Measurements from ENCODE around the gene CMBL.

The CMBL gene

DNA sequence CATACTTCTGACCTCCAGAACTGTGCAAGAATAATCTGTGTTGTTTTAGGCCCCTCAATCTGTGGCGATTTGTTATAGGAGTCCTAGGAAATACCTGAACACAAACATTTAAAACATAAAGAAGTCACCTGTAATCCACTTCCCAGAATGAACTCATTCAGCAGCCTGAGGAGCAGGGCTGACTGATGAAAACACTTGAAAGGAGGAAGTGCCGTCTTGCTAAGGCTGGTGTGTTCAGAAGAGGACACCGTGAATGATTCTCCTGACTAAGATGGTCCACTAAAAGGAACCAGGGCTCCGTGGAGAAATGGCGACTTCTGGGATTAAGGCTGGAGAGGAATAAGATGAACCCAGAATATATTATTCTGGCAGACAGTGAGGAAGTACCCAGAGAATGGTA lies 27.1 kb upstream of the CMBL start:
- in situ Hi-C loops (cut with HindIII; ENCODE audit: low sequenced_read_pairs), result loop anchor here (10.0 kb wide), 1 partner anchor 770 kb away; no protein-coding TSS in a partner anchor

DNA sequence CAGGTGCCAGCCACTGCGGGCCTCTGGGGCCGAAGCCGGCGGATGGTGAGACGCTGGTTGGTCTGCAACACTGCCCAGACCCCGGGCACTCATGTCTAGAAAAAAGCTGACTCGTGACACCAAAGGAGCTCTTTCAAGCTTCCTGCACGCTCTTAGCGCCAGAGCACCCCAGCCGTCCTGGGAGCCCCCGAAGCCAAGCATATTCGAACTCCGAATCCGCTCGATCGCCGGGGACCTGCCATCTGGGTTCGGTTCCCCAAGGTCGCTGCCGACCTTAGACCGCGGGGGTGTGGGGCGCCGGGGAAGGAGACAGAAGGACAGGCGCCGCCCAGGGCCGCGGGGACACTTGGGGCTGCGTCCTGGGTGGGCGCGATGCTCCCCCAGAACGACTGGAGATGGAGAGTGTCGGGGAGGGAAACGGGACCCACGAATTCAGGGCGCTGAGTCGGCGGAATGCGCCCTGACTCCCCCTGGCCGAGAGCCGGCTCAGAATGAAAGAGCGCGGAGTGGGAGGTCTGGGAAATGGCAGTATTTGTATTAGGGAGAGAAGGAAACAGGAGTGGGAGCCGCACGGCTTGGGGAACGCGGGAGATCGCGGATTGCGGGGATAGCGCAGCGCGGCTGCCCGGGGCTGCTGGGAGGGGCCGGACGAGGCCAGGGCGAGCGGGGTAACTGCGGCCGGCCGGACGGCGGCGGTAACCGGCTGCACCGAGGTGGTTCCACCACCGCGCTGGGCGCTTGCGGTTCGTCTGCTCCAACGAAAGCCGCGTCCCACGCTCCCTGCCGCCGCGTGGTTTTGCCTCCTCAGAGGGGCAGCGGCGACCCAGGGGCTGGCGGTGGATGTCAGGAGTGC lies 25.7 kb upstream of the CMBL start:
- in situ Hi-C loops (cut with HindIII; ENCODE audit: low sequenced_read_pairs), result loop anchor here (10.0 kb wide), 1 partner anchor 769 kb away; no protein-coding TSS in a partner anchor

DNA sequence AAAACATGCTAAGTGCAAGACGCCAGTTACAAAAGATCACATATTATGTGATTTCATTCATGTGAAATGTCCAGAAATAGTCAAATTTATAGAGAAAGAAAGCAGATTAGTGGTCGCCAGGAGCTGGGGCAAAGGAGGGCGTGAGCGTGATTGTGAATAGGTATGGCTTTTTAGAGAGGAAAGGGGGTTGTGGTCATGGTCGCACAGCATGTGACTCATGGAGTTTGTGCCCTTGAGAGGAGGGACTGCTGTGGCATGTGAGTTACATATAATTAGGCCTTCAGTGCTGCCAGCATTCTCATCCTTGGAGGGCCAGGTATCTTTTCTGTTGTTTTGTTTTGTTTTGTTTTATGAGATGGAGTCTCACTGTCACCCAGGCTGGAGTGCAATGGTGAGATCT lies 24.6 kb upstream of the CMBL start:
- in situ Hi-C loops (cut with HindIII; ENCODE audit: low sequenced_read_pairs), result loop anchor here (10.0 kb wide), 1 partner anchor 768 kb away; no protein-coding TSS in a partner anchor

DNA sequence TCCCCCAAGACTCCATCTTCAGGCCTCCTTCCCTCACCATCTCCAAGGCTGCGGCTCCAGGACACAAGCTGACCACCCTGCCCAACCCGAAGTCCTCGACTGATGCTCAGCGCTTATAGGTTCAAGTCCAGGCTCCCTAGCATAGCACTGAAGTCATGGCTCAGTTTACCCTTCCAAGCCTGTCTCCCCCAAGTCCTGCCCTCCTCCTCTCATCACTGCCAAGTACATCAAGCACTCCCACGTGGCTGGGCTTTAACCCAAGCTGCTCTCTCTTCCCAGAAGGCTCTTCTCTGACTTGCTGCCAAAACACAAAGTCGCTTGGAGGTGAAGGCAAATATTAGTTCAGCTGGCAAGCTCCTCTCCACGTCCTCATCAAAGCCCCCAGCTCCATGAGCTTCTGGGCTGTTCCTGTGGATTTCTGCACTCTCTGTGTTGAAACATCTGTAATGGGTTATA lies 23.7 kb upstream of the CMBL start:
- in situ Hi-C loops (cut with HindIII; ENCODE audit: low sequenced_read_pairs), result loop anchor here (10.0 kb wide), 1 partner anchor 767 kb away; no protein-coding TSS in a partner anchor

DNA sequence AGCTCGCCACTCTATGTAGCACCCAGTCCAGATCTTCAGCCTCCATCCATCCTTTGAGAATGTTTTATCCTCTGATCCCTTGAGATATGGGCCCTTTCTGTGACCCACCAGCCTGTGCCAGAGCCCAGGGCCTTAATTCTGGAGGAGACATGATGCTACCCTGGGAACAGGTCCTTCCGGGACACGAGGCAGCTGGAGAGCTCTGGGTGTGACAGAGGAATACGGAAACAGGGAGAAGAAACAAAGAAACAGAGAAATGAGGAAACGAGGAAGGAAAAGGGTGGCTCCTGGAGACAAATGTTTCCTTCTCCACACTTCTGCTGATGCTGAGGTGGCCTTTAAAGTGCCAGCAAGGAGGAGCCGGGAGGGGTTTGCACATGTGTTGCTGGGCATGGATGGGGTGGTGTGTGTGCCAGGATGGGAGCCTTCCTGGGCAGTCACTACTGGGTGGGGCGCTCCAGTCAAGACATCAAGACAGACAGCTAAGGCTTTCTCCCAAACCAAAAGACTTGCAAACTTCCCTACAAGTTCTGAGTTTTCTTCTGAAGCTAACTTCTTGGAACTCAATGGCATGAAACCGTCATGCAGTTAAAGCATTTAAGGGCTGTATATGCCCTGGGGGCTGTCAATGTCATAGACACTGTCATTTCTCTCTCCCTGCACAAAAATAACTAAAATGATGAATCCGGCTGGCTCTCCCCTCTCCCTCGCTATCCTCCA lies 23.0 kb upstream of the CMBL start:
- in situ Hi-C loops (cut with HindIII; ENCODE audit: low sequenced_read_pairs), result loop anchor here (10.0 kb wide), 1 partner anchor 766 kb away; no protein-coding TSS in a partner anchor

DNA sequence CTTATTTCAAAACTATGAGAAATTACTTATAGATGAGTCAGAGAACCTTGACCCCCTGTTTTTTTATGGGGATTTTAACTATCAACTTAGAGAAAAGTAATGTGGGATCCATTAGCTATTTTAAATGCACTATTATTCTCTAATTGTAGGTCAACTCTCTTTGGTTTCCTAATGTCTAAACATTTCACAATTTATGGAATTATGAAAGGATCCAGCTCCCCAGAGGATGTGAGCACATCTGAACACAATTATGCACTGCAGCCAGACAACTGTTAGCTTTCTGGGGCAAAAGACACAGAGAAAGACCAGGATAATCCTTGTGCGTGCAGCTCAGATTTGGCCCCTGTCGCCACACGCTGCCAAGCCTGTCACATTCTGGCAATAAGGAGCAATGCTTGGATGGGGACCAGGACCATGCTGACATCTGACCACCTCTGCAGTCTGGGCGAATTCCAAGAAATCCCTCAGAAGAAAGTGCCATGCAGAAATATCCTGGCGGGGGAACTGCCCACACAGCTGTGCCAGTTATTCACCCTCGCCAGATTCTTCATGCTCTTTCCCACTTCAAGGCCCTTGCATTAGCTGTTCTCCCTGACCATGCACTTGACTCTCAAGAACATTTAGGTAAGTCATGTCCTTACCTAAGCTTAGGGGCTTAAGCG lies 22.2 kb upstream of the CMBL start:
- in situ Hi-C loops (cut with HindIII; ENCODE audit: low sequenced_read_pairs), result loop anchor here (10.0 kb wide), 1 partner anchor 765 kb away; no protein-coding TSS in a partner anchor

DNA sequence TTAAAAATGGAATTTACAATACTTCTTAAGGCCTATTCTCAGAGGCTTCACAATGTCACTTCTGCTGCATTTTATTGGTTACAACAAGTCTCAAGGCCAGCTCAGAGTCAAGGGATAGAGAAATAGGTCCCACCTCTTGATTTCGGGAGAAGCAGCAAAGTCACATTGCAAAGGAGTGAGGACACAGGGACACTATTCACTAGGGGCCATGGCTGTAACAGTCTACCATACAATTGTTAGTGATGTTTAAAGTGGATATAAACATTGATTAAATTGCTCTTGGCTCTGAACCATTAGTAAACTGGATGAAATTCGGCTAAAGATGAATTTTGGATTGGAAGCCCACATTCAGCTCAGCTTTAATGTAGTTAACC lies 21.7 kb upstream of the CMBL start:
- in situ Hi-C loops (cut with HindIII; ENCODE audit: low sequenced_read_pairs), result no loop called here

DNA sequence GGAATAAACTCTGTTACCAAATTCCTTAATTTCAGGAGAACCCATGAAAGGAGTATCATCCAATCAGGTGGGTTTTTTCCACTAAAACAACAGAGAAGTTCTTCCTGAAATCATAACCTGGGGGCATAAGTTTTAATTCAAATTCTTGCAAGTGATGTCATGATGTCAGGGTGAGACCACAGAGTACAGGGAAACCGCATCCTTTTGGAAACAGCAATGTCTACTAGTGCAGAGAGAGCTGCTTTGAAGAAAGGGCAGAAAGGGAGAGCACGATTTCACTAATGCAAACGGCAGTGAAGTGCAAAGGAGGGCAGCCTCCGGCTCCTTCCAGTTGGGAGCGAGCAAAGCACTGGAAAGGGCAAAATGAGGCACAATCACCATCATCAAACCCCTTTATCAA lies 20.6 kb upstream of the CMBL start:
- in situ Hi-C loops (cut with HindIII; ENCODE audit: low sequenced_read_pairs), result no loop called here

DNA sequence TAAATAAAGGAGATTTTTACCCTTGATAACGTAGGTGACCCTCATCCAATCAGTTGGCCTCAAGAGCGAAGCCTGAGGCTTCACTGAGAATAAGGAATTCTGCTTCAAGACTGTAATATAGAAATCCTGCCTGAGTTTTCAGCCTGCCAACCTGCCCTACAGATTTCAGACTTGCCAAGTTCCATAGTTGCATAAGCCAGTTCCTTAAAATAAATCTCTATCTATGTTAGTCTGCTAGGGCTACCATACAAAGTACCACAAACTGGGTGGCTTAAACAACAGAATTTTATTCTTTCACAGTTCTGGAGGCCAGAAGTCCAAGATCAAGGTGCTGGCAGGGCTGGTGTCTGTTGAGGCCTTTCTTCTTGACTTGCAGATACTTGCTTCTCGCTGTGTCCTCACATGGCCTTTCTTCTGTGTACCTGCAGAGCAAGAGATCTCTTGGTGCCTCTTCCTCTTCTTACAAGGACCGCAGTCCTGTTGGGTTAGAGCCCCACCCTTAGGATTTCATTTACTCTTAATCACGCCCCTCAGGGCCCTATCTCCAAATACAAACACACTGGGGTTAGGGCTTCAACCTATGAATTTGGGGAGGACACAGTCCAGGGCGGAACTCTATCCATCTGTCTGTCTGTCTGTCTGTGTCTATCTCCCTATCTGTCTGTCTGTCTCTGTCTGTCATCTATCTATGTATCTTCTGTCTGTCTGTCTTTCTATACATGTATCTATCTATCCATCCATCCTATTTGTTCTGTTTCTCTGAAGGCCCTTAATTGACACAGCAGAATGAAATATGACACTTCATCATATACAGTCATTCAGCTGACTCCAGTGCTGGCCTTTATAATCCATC lies 17.0 kb upstream of the CMBL start:
- in situ Hi-C loops (cut with HindIII; ENCODE audit: low sequenced_read_pairs), result no loop called here

DNA sequence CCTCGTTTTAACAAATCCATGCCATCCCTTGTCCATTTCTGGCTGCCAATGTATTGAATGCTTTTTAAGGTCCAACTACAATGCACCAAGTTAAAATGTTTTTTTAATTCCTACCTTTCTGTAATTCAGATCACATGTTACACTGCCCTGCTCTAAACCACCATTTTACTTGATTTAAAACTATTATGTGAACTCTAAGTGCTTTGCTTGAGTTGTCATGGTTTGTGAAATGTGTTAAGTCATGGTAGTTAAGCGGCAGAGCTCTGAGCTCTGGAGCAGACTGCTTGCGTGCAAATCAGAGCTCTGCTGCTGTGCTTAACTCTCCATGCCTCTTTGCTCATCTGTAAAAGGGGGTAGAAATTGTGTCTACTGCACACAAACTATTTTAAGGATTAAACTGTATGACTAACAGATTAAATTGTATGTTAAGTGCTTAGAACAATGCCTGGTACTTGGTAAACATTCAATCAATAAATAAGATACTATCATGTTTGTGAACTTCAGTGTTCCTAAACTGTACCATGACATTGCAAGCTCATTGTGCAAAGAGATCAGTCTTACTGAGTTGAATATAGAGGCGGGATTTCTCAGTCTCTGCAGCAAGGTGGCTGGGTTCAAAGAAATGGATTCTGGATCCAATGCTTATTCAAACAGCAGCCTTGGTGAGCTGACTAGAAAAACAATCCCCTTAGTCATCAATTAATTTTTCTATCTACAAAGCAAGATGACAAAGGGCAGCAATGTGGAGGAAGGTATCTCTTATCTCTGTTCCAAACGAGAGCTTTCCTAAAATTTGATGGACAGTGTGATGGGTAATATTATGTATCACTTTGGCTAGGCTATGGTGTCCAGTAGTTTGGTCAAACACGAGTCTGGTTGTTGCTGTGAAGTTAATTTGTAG lies 16.1 kb upstream of the CMBL start:
- in situ Hi-C loops (cut with HindIII; ENCODE audit: low sequenced_read_pairs), result no loop called here

DNA sequence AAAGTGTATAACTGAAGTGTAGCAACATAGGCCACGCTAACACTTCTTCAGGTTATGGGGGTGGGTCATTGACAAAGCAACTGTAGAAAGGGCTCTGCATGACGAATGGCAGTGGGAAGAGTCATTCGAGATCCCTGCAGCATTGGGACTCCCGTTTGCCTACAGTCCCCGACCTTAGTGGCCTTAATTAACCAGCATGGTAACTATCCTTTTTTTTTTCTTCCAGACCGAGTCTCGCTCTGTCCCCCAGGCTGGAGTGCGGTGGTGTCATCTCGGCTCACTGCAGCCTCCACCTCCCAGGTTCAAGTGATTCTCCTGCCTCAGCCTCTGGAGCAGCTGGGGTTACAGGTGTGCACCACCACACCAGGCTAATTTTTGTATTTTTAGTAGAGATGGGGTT lies 14.2 kb upstream of the CMBL start:
- in situ Hi-C loops (cut with HindIII; ENCODE audit: low sequenced_read_pairs), result no loop called here

DNA sequence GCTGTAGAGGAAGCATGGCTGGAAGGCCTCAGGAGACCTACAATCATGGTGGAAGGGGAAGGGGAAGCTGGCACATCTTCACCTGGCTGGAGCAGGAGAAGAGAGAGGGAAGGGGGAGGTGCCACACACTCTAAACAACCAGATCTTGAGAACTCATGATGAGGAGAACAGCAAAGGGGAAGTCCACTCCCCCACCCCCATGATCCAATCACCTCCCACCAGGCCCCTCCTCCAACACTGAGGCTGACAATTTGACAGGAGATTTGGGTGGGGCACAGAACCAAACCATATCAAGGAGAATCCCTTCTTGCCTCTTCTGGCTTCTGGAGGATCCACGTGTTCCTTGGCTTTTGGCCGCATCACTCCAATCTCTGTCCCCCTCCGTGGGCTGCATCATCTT lies 13.1 kb upstream of the CMBL start:
- in situ Hi-C loops (cut with HindIII; ENCODE audit: low sequenced_read_pairs), result no loop called here

DNA sequence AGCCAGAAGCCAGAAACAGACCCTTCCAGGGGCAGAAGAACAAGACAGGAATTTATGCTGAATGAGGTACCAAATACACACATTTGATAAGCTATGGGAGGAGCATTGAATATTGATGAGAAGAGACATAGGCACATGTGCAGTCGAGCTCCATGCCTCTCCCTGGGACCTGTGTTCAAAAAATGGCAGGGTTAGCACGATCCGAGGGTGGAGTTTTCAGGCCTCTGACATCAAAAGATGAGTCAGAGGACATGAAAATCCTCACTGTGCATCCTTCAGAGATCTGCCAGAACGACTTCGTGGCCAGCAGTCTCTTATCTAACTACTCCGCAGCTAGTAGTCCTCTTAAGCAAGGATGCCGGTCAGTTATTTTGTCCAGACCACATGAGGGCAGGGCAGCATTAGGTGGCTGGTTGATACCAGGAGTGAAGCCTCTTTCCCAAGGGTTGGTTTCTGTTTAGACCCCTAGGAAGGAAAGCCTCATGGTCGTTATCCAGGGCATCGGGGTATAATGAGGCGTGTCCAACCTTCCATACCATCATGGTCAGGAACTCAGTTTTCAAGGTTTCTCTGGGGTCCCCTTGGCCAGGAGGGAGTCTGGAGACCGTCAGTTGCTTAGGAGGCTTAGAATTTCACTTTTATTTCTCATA lies 11.6 kb upstream of the CMBL start:
- in situ Hi-C loops (cut with HindIII; ENCODE audit: low sequenced_read_pairs), result no loop called here

DNA sequence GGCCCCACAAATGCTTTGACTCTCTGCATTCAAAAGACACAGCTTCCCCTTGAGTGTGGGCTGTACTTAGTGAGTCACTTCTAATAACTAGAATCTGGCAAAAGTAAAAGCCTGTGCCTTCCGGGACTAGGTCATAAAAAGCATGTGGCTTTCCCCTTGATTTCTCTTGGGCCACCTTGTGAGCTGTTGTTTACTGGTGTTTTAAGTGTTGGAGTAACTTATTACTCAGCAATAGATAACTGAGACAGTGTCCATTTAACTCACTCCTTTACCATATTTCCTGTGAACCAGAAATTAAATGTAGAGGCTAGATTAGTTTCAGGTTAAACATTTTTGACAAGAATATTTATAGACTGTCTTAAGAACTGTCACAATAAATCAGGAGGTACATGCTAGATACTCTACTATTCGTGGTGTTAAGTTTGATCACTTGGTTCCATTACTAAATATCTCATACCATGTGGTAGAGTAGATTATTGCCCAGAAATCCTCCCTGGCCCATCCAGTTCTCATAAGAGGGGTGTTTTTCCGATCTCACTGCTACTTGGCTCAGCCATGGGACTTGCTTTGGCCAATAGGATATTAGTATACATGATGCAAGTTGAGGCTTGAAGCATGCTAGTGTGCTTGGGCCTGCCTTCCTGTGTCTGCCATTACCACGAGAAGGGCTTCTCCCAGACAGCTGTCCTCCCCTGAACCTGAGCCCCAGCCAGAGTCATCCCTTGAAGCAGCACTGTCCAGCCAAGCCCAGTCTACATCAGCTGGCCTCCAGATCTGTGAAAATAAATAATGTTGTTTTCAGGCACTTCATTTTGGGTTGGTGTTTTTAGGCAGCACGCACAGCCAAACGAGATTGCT lies 10.4 kb upstream of the CMBL start:
- in situ Hi-C loops (cut with HindIII; ENCODE audit: low sequenced_read_pairs), result no loop called here

DNA sequence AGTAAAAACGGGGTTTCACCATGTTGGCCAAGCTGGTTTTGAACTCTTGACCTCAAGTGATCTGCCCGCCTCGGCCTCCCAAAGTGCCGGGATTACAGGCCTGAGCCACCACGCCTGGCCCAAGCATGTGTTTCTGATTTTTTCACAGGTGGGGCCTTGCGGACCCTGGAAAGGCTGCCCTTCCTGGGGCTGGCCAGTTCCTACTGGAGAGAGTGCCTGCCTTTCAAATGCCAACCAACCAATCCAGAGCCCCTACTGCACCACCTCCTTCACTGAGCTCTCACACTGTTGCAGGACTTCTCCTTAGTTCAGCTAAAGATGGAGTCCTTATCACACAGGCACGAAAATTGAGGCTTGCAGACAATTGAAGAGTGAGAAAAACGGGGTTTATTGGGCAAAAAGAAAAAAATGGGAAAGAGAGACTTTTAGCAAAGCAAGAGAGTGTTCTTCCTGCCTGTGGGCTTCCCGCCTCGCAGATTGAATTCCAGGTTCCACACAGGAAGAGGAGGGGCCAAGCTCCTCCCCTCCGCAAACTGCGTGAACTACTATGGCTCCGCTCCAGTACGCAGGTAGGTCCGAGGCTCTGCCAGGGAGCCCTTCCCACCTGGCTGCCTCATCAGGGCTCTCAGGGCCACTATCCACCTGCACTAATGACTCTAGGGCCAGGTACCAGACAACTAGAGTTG lies 8.3 kb upstream of the CMBL start:
- in situ Hi-C loops (cut with HindIII; ENCODE audit: low sequenced_read_pairs), result no loop called here

DNA sequence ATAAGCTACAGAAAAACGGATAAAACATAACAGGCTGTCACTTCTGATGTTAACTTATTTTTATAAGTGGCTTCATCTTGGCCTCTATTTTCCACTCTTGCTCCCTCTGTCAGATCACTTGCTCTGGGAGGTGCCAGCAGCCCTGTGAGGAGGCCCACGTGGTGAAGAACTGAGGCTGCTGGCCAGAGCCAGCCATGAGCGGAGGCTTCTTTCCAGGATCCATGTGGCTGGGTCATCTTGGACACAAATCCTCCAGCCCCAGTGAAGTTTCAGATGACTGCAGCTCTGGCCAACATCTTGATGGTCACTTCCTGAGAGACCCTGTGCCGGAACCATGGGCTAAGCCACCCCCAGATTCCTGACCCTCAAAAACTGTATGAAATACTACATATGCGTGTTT lies 7.5 kb upstream of the CMBL start:
- in situ Hi-C loops (cut with HindIII; ENCODE audit: low sequenced_read_pairs), result no loop called here
